Measurements from ENCODE around the gene F2RL1.

DNA sequence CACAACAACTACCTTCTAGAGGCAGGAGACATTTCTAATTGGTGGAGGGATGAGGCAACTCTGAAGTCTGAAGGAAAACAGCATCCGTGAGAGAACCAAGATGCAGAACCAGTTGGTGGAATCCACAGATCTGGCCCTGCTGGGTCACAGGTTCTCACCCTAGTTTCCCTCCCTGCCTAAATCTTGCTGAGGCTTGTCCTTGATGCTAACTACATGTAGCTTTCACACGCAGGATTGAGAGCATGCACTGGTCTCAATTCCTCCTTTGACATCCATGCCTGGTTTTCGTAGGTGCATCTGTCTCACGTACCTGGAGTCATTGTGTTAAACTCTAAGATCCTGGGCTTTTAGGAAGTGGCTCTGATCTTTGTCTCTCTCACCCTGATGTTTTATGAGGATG, 9.7 kb upstream of the F2RL1 start:
- TF ChIP-seq, protein P1, sequence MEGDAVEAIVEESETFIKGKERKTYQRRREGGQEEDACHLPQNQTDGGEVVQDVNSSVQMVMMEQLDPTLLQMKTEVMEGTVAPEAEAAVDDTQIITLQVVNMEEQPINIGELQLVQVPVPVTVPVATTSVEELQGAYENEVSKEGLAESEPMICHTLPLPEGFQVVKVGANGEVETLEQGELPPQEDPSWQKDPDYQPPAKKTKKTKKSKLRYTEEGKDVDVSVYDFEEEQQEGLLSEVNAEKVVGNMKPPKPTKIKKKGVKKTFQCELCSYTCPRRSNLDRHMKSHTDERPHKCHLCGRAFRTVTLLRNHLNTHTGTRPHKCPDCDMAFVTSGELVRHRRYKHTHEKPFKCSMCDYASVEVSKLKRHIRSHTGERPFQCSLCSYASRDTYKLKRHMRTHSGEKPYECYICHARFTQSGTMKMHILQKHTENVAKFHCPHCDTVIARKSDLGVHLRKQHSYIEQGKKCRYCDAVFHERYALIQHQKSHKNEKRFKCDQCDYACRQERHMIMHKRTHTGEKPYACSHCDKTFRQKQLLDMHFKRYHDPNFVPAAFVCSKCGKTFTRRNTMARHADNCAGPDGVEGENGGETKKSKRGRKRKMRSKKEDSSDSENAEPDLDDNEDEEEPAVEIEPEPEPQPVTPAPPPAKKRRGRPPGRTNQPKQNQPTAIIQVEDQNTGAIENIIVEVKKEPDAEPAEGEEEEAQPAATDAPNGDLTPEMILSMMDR (IDR thresholded peaks at IDR 0.05), result no peak
- TF ChIP-seq POLR2A (IDR thresholded peaks at IDR 0.05), result no peak
